MM.1S (cell line): Measurements from ENCODE around the gene TBX4.

Experiments
- DNase-seq: peaks from one replicate; pipeline ENCODE4 v3.0.0-alpha.2; 2015
- H2AFZ ChIP-seq: fragments of 300-600 bp; sonication (generic); 2 replicates; pipeline ENCODE4 v1.6.0; 2016; ENCODE audit warnings: antibody characterized with exemption, low read length
- H3F3A ChIP-seq: fragments of 300-600 bp; sonication (generic); 2 replicates; pipeline ENCODE4 v1.6.1; 2016; ENCODE audit warnings: mild to moderate bottlenecking, antibody characterized with exemption, low read length, moderate library complexity, mixed read lengths; ENCODE audit not compliant: insufficient read depth
- H3K27ac ChIP-seq: fragments of 300-600 bp; sonication (generic); 2 replicates; pipeline ENCODE4 v1.5.1; 2016; ENCODE audit warnings: mild to moderate bottlenecking, low read length
- H3K27me3 ChIP-seq: fragments of 300-600 bp; sonication (generic); replicated peaks from 2 replicates; pipeline ENCODE4 v1.6.0; 2016; ENCODE audit warnings: low read length; ENCODE audit not compliant: insufficient read depth
- H3K36me3 ChIP-seq: fragments of 300-600 bp; sonication (generic); replicated peaks from 2 replicates; pipeline ENCODE4 v1.6.1; 2016; ENCODE audit warnings: mild to moderate bottlenecking, low read length, mixed read lengths; ENCODE audit not compliant: insufficient read depth
- H3K4me1 ChIP-seq: fragments of 300-600 bp; sonication (generic); 2 replicates; pipeline ENCODE4 v1.6.1; 2016; ENCODE audit warnings: low read length, mixed read lengths
- H3K4me2 ChIP-seq: fragments of 300-600 bp; sonication (generic); 2 replicates; pipeline ENCODE4 v1.6.0; 2016; ENCODE audit warnings: low read depth, low read length
- H3K4me3 ChIP-seq: fragments of 300-600 bp; sonication (generic); 2 replicates; pipeline ENCODE4 v1.5.1; 2016; ENCODE audit warnings: low read length, mixed read lengths
- H3K79me2 ChIP-seq: fragments of 300-600 bp; sonication (generic); 2 replicates; pipeline ENCODE4 v1.6.1; 2016; ENCODE audit warnings: mixed run types, low read length, mixed read lengths
- H3K9ac ChIP-seq: fragments of 300-600 bp; sonication (generic); 2 replicates; pipeline ENCODE4 v1.6.1; 2016; ENCODE audit warnings: low read length, mixed read lengths
- H3K9me2 ChIP-seq: fragments of 300-600 bp; sonication (generic); replicated peaks from 2 replicates; pipeline ENCODE4 v1.6.1; 2016; ENCODE audit warnings: mild to moderate bottlenecking, low read length, mixed read lengths; ENCODE audit not compliant: insufficient read depth
- H3K9me3 ChIP-seq: fragments of 300-600 bp; sonication (generic); replicated peaks from 2 replicates; pipeline ENCODE4 v1.6.1; 2016; ENCODE audit warnings: mild to moderate bottlenecking, low read length, mixed read lengths; ENCODE audit not compliant: insufficient read depth
- H4K20me1 ChIP-seq: fragments of 300-600 bp; sonication (generic); 2 replicates; pipeline ENCODE4 v1.6.1; 2016; ENCODE audit warnings: mild to moderate bottlenecking, low read length, moderate library complexity, mixed read lengths; ENCODE audit not compliant: insufficient read depth
- CTCF ChIP-seq: fragments of 300-600 bp; sonication (generic); IDR thresholded peaks from 2 replicates; pipeline ENCODE4 v1.5.1; 2016; ENCODE audit warnings: antibody characterized with exemption, low read length, mixed read lengths
- EZH2 ChIP-seq: fragments of 300-600 bp; sonication (generic); optimal IDR thresholded peaks from 2 replicates; pipeline ENCODE3; 2017; ENCODE audit warnings: low read depth, mild to moderate bottlenecking, antibody characterized with exemption, low read length, mixed read lengths
- EZH2phosphoT487 ChIP-seq: fragments of 300-600 bp; sonication (generic); IDR thresholded peaks from 2 replicates; pipeline ENCODE4 v1.6.1; 2018; ENCODE audit warnings: antibody characterized with exemption, low read length

TBX4 gene

GRCh38 chr17:61450641-61451537, 1.3 kb upstream of the TBX4 start:
- Histone ChIP-seq H3K27me3 (0 out of 2 replicates have a peak, but pooled peaks cover 3% of the 10 kb centered on the region), H3K4me1 (no peaks in the 10 kb centered on the region), H3K36me3 (no peaks in the 10 kb centered on the region), H3K9me3 (no peaks in the 10 kb centered on the region), H3K27ac (no peak overlapping the region), H3F3A (no peaks in the 10 kb centered on the region), H3K4me2 (no peak overlapping the region), H3K4me3 (no peak overlapping the region), H3K79me2 (no peaks in the 10 kb centered on the region), H3K9ac (no peak overlapping the region), H3K9me2 (no peaks in the 10 kb centered on the region), H4K20me1 (no peaks in the 10 kb centered on the region), H2AFZ (no peak overlapping the region)
- no peak for DNase-seq
- TF ChIP-seq CTCF, result no peak
- no peak for TF ChIP-seq EZH2
- TF ChIP-seq EZH2phosphoT487, result no peak

GRCh38 chr17:61451538-61452300, 503 bp upstream of the TBX4 start:
- Histone ChIP-seq H3K27me3 (0 out of 2 replicates have a peak, but pooled peaks cover 3% of the 10 kb centered on the region), H3K9me2 (no peaks in the 10 kb centered on the region), H3K9me3 (no peaks in the 10 kb centered on the region), H3K79me2 (no peaks in the 10 kb centered on the region), H2AFZ (no peak overlapping the region), H3K36me3 (no peaks in the 10 kb centered on the region), H3K4me1 (no peaks in the 10 kb centered on the region), H3F3A (no peaks in the 10 kb centered on the region), H3K4me3 (no peak overlapping the region), H4K20me1 (no peaks in the 10 kb centered on the region), H3K4me2 (no peak overlapping the region), H3K27ac (no peak overlapping the region), H3K9ac (no peak overlapping the region)
- TF ChIP-seq CTCF, result no peak
- TF ChIP-seq EZH2phosphoT487, result no peak
- TF ChIP-seq EZH2, result no peak
- no peak for DNase-seq

GRCh38 chr17:61453566-61454380, 1.6 kb downstream of the TBX4 start:
- no peak for TF ChIP-seq CTCF
- no peak for TF ChIP-seq EZH2phosphoT487
- TF ChIP-seq EZH2, result no peak
- Histone ChIP-seq H3K4me3 (no peak overlapping the region), H3K9ac (no peak overlapping the region), H3K4me1 (no peaks in the 10 kb centered on the region), H3K4me2 (no peak overlapping the region), H3K9me3 (no peaks in the 10 kb centered on the region), H3F3A (no peaks in the 10 kb centered on the region), H4K20me1 (no peaks in the 10 kb centered on the region), H3K27ac (no peak overlapping the region), H2AFZ (no peak overlapping the region), H3K27me3 (0 out of 2 replicates have a peak, but pooled peaks cover 3% of the 10 kb centered on the region), H3K36me3 (no peaks in the 10 kb centered on the region), H3K9me2 (no peaks in the 10 kb centered on the region), H3K79me2 (no peaks in the 10 kb centered on the region)
- DNase-seq, result no peak
